ENCODE data around the gene SLC38A1.

Gene SLC38A1

GRCh38 chr12:46282829-46283228 is 14.0 kb upstream of the SLC38A1 start:
- no peak for DNase-seq (ENCODE audit: insufficient read length, low spot score)
- TF ChIP-seq POLR2AphosphoS5 (IDR thresholded peaks at IDR 0.05; ENCODE audit: low read depth, low read length) = no peak
- TF ChIP-seq TAF1 (IDR thresholded peaks at IDR 0.05; ENCODE audit: low read depth, low read length) = no peak
- no peak for TF ChIP-seq PAX5 (IDR thresholded peaks at IDR 0.05; ENCODE audit: insufficient read depth, low read length, severe bottlenecking)
- TF ChIP-seq POU2F2 (IDR thresholded peaks at IDR 0.05; ENCODE audit: low read depth, low read length) = no peak
- TF ChIP-seq POLR2A (IDR thresholded peaks at IDR 0.05; ENCODE audit: low read depth, low read length) = no peak
- TF ChIP-seq SPI1 (IDR thresholded peaks at IDR 0.05; ENCODE audit: low read depth, low read length) = no peak
- FAIRE-seq = no peak

DNA sequence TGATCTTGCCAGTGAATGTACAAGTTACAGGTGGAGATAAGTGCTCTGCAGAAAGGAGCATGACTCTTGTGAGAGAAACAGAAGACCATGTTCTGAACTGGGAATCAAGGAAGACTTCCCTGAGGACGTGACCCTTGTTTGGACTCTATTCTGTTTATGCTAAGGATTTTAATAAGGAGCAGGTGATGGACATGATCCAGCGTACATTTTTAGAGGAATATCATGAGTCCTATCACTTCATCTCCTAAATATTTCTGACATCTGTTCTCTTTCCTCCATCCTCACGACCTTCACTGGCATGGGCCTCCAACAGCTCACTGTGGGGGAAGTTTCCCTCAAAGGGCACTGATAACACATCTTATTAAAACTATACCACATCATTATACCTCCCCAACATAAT is 7.9 kb upstream of the SLC38A1 start:
- FAIRE-seq = no peak
- no peak for DNase-seq (ENCODE audit: insufficient read length, low spot score)
- TF ChIP-seq POLR2A (IDR thresholded peaks at IDR 0.05; ENCODE audit: low read depth, low read length) (no peak), SPI1 (IDR thresholded peaks at IDR 0.05; ENCODE audit: low read depth, low read length) (no peak), POLR2AphosphoS5 (IDR thresholded peaks at IDR 0.05; ENCODE audit: low read depth, low read length) (no peak)

DNA sequence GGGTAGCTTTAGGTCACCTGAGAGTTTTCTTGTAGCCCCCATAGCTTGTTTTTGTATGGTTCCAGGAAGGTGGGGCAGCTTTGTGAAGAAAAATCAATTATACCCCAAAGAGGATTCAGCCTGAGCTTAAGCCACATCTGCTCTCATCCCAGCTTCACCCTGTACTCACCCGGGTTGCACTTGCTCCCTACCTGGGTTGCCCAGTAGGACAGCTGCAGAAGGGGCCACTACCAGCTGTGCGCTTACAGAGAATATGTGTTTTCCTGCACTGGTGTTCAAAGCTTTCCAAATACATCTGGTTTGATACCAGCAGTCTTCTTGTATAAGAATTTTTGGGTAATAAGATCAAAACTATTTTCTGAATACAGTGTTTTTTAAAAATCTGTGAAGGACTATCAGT is 3.0 kb upstream of the SLC38A1 start:
- FAIRE-seq (no peak), DNase-seq (ENCODE audit: insufficient read length, low spot score) (no peak)

DNA sequence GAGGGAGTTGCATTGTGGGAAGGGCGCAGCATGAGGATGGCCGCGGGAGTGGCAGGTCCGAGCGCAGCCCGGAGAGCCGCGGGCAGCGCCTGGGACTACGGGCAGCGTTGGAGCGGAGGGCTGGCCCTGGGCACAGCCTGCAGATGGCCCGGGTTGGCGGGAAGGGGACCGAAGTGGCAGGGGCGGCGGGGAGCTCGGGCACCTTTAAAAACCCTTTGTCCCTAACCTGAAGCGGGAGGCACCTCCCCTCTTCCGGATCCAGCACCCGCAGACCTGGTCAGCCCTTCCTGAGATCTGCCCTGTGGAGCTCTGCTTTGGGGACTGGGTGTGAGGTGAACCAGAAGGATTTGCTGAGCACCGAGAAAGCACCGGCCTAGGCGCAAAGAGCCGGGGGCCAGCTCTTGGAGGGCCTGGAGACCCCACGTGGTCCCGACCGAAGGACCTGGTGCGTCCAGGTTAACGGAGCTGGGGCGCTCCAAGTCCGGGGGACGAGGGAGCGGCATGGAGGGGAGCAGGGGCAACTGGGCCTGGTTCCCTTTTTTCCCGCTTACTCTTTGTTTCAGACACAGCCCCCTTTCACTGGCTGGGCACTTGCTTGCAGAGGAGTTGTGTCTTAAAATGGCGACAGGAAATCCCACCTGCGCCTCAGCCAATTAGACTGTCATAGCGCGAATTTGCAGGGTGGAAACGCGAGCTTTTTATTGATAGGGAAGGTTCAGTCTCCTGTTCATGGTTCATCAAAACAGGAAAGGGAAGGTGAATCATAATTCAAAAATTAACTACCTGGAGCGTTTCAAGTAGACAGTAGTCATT is 792 bp upstream of the SLC38A1 start:
- FAIRE-seq (peak; percentile 55), DNase-seq (ENCODE audit: insufficient read length, low spot score) (peak; percentile 49)
- no peak; the same call in none of the 2 replicates for TF ChIP-seq POLR2AphosphoS5 (IDR thresholded peaks at IDR 0.05; ENCODE audit: low read depth, low read length)
- TF ChIP-seq PAX5 (IDR thresholded peaks at IDR 0.05; ENCODE audit: insufficient read depth, low read length, severe bottlenecking) = no peak
- no peak; the same call in 1 of the 2 replicates for TF ChIP-seq TAF1 (IDR thresholded peaks at IDR 0.05; ENCODE audit: low read depth, low read length)
- TF ChIP-seq POU2F2 (IDR thresholded peaks at IDR 0.05; ENCODE audit: low read depth, low read length) = 0 out of 2 replicates have a peak, but pooled peaks have one; percentile 27
- peak; percentile 66; the same call in 1 of the 2 replicates for TF ChIP-seq POLR2A (IDR thresholded peaks at IDR 0.05; ENCODE audit: low read depth, low read length)
- TF ChIP-seq SPI1 (IDR thresholded peaks at IDR 0.05; ENCODE audit: low read depth, low read length) = 0 out of 2 replicates have a peak, but pooled peaks have one; percentile 33

More for the DNA sequence above, 3.0 kb upstream of the SLC38A1 start:
- no peak for TF ChIP-seq POU2F2 (IDR thresholded peaks at IDR 0.05; ENCODE audit: low read depth, low read length)
- no peak; the same call in 1 of the 2 replicates for TF ChIP-seq POLR2A (IDR thresholded peaks at IDR 0.05; ENCODE audit: low read depth, low read length)
- no peak for TF ChIP-seq SPI1 (IDR thresholded peaks at IDR 0.05; ENCODE audit: low read depth, low read length)
- TF ChIP-seq POLR2AphosphoS5 (IDR thresholded peaks at IDR 0.05; ENCODE audit: low read depth, low read length) = no peak
- TF ChIP-seq TAF1 (IDR thresholded peaks at IDR 0.05; ENCODE audit: low read depth, low read length) = no peak
- no peak for TF ChIP-seq PAX5 (IDR thresholded peaks at IDR 0.05; ENCODE audit: insufficient read depth, low read length, severe bottlenecking)

GRCh38 chr12:46267825-46268582 is 839 bp downstream of the SLC38A1 start:
- no peak for TF ChIP-seq PAX5 (IDR thresholded peaks at IDR 0.05; ENCODE audit: insufficient read depth, low read length, severe bottlenecking)
- TF ChIP-seq POU2F2 (IDR thresholded peaks at IDR 0.05; ENCODE audit: low read depth, low read length) = no peak
- no peak for TF ChIP-seq POLR2A (IDR thresholded peaks at IDR 0.05; ENCODE audit: low read depth, low read length)
- TF ChIP-seq POLR2AphosphoS5 (IDR thresholded peaks at IDR 0.05; ENCODE audit: low read depth, low read length) = no peak
- no peak for TF ChIP-seq TAF1 (IDR thresholded peaks at IDR 0.05; ENCODE audit: low read depth, low read length)
- TF ChIP-seq SPI1 (IDR thresholded peaks at IDR 0.05; ENCODE audit: low read depth, low read length) = 0 out of 2 replicates have a peak, but pooled peaks have one; percentile 9
- DNase-seq (ENCODE audit: insufficient read length, low spot score) = no peak
- no peak for FAIRE-seq

GRCh38 chr12:46267575-46267824 is 1.3 kb downstream of the SLC38A1 start:
- TF ChIP-seq SPI1 (IDR thresholded peaks at IDR 0.05; ENCODE audit: low read depth, low read length) (no peak), POLR2AphosphoS5 (IDR thresholded peaks at IDR 0.05; ENCODE audit: low read depth, low read length) (0 out of 2 replicates have a peak, but pooled peaks have one; percentile 13)
- FAIRE-seq = no peak
- no peak for DNase-seq (ENCODE audit: insufficient read length, low spot score)

- DNase-seq (ENCODE audit: insufficient read length, low spot score) = no peak
- TF ChIP-seq POLR2A (IDR thresholded peaks at IDR 0.05; ENCODE audit: low read depth, low read length) = peak; percentile 67
- TF ChIP-seq POLR2AphosphoS5 (IDR thresholded peaks at IDR 0.05; ENCODE audit: low read depth, low read length) = peak; percentile 19; the same call in 1 of the 2 replicates
- no peak for TF ChIP-seq PAX5 (IDR thresholded peaks at IDR 0.05; ENCODE audit: insufficient read depth, low read length, severe bottlenecking)
- TF ChIP-seq POU2F2 (IDR thresholded peaks at IDR 0.05; ENCODE audit: low read depth, low read length) = no peak
- no peak for TF ChIP-seq SPI1 (IDR thresholded peaks at IDR 0.05; ENCODE audit: low read depth, low read length)
- TF ChIP-seq TAF1 (IDR thresholded peaks at IDR 0.05; ENCODE audit: low read depth, low read length) = no peak
- FAIRE-seq = peak; percentile 5
Measured at GRCh38 chr12:46266869-46267574, 1.8 kb downstream of the SLC38A1 start.

GRCh38 chr12:46266382-46266791 is 2.5 kb downstream of the SLC38A1 start:
- DNase-seq (ENCODE audit: insufficient read length, low spot score) (no peak), FAIRE-seq (peak; percentile 5)
- no peak for TF ChIP-seq POLR2A (IDR thresholded peaks at IDR 0.05; ENCODE audit: low read depth, low read length)
- TF ChIP-seq TAF1 (IDR thresholded peaks at IDR 0.05; ENCODE audit: low read depth, low read length) = no peak
- no peak for TF ChIP-seq PAX5 (IDR thresholded peaks at IDR 0.05; ENCODE audit: insufficient read depth, low read length, severe bottlenecking)
- no peak for TF ChIP-seq POLR2AphosphoS5 (IDR thresholded peaks at IDR 0.05; ENCODE audit: low read depth, low read length)
- TF ChIP-seq POU2F2 (IDR thresholded peaks at IDR 0.05; ENCODE audit: low read depth, low read length) = no peak
- TF ChIP-seq SPI1 (IDR thresholded peaks at IDR 0.05; ENCODE audit: low read depth, low read length) = no peak

DNA sequence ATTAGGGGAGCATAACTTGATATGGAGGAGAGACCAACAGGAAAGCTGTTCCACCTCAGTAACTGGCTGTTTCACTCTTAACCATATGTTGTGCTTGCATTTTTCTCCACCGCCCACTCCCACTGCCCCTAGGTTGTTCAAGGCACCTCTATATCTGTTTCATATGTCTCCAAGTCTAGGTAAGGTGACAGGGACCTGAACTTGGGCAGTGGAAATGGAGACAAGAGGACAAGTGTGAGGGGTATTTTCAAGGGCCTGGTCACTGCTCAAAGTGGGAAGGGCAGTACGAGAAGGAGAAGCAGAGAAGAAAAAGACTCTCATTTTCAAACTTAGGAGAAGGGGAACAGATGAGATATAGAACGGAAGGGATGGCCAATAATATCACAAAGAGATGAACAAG is 3.1 kb downstream of the SLC38A1 start:
- DNase-seq (ENCODE audit: insufficient read length, low spot score) (no peak), FAIRE-seq (peak; percentile 78)
- TF ChIP-seq POLR2A (IDR thresholded peaks at IDR 0.05; ENCODE audit: low read depth, low read length) = peak; percentile 60; the same call in 1 of the 2 replicates
- TF ChIP-seq SPI1 (IDR thresholded peaks at IDR 0.05; ENCODE audit: low read depth, low read length) = no peak
- TF ChIP-seq TAF1 (IDR thresholded peaks at IDR 0.05; ENCODE audit: low read depth, low read length) = peak; percentile 41; the same call in 1 of the 2 replicates
- 0 out of 2 replicates have a peak, but pooled peaks have one; percentile 42 for TF ChIP-seq POU2F2 (IDR thresholded peaks at IDR 0.05; ENCODE audit: low read depth, low read length)
- TF ChIP-seq POLR2AphosphoS5 (IDR thresholded peaks at IDR 0.05; ENCODE audit: low read depth, low read length) = peak; percentile 63
- no peak for TF ChIP-seq PAX5 (IDR thresholded peaks at IDR 0.05; ENCODE audit: insufficient read depth, low read length, severe bottlenecking)
